Measurements from ENCODE around the gene GABRR1.
A peak's percentile ranks its signal among the peaks of the same experiment; 100 is the strongest.

- TF ChIP-seq, protein P1, sequence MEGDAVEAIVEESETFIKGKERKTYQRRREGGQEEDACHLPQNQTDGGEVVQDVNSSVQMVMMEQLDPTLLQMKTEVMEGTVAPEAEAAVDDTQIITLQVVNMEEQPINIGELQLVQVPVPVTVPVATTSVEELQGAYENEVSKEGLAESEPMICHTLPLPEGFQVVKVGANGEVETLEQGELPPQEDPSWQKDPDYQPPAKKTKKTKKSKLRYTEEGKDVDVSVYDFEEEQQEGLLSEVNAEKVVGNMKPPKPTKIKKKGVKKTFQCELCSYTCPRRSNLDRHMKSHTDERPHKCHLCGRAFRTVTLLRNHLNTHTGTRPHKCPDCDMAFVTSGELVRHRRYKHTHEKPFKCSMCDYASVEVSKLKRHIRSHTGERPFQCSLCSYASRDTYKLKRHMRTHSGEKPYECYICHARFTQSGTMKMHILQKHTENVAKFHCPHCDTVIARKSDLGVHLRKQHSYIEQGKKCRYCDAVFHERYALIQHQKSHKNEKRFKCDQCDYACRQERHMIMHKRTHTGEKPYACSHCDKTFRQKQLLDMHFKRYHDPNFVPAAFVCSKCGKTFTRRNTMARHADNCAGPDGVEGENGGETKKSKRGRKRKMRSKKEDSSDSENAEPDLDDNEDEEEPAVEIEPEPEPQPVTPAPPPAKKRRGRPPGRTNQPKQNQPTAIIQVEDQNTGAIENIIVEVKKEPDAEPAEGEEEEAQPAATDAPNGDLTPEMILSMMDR (IDR thresholded peaks at IDR 0.05) = no peak
- TF ChIP-seq POLR2AphosphoS5 (IDR thresholded peaks at IDR 0.05; ENCODE audit: insufficient read depth in 1 of 2, low read depth in 1 of 2) (peak in 1 of 2 donors; percentile 30), POLR2A (IDR thresholded peaks at IDR 0.05) (peak in 1 of 2 donors; percentile 29)
Measured at GRCh38 chr6:89145956-89146717, 71.0 kb downstream of the GABRR1 start, which contains the start of gene PM20D2.

All from vagina (tissue), 2 donors.